Panc1 (cell line): ENCODE data around the gene NOS1AP. TPM values are rescaled to one million over a fixed set of nuclear protein-coding genes. Genes with fewer than 3 reads are reported as not detected.
"Not testable (repeated sequence)": the region's sequence is repeated elsewhere in the genome, so short reads cannot be mapped to it uniquely, and the experiment has no call there.

ENCODE experiments used
- ATAC-seq: fragments of 200-7000 bp; cut with Tn5 transposase; 2 replicates; pipeline ENCODE4 v1.9.1; 2020; ENCODE audit warnings: mild to moderate bottlenecking, moderate library complexity
- BruUV-seq: library from RNA; stranded (reverse); fragments of 400-500 nt; replicated peaks from 2 replicates; lab custom pipeline; 2021; lab: Mats Ljungman, UMichigan
- CTCF ChIA-PET: fragments of 300-600 bp; sonication (Branson Sonifier 250); formaldehyde crosslinking; loops from one replicate; lab custom pipeline; 2022; ENCODE audit warnings: antibody characterized with exemption; lab: Charles Lee
- POLR2A ChIA-PET: fragments of 300-600 bp; sonication (Branson Sonifier 250); formaldehyde crosslinking; loops from one replicate; lab custom pipeline; 2022; ENCODE audit warnings: antibody characterized with exemption; lab: Charles Lee
- DNase-seq: peaks from one replicate; pipeline ENCODE4 v3.0.0-alpha.2; 2010; ENCODE audit warnings: low read depth, low spot score
- H3K27ac ChIP-seq: 2 replicates; pipeline ENCODE4 v1.5.1; 2011; ENCODE audit warnings: mild to moderate bottlenecking, low read length, inconsistent platforms
- H3K27me3 ChIP-seq: fragments of 200-500 bp; sonication (Bioruptor generic); 2 replicates; pipeline ENCODE4 v1.6.0; 2014; ENCODE audit warnings: low read length, inconsistent platforms; ENCODE audit not compliant: control insufficient read depth, insufficient read depth
- H3K36me3 ChIP-seq: fragments of 200-500 bp; sonication (Bioruptor generic); 2 replicates; pipeline ENCODE4 v1.5.1; 2014; ENCODE audit warnings: inconsistent platforms, mild to moderate bottlenecking, low read length, moderate library complexity; ENCODE audit not compliant: control insufficient read depth, insufficient read depth
- H3K4me1 ChIP-seq: 2 replicates; pipeline ENCODE4 v1.5.1; 2011; ENCODE audit warnings: inconsistent platforms, mild to moderate bottlenecking, low read length, moderate library complexity; ENCODE audit not compliant: control insufficient read depth, insufficient read depth
- H3K4me3 ChIP-seq, 2 experiments: 2 replicates each; pipeline ENCODE4 v1.5.1; 2011 to 2012; ENCODE audit warnings: low read depth in 2 of 2, low read length in 2 of 2, mild to moderate bottlenecking in 2 of 2, inconsistent platforms in 1 of 2, moderate library complexity in 1 of 2
- H3K9me3 ChIP-seq: fragments of 200-500 bp; sonication (Bioruptor generic); 2 replicates; pipeline ENCODE4 v1.5.1; 2014; ENCODE audit warnings: low read depth, mild to moderate bottlenecking, inconsistent platforms, low read length, moderate library complexity; ENCODE audit not compliant: control insufficient read depth, insufficient read depth
- POLR2AphosphoS5 ChIP-seq: IDR thresholded peaks from 2 replicates; pipeline ENCODE4 v1.6.1; 2012; ENCODE audit warnings: mild to moderate bottlenecking, low read depth, low read length, moderate library complexity
- SIN3A ChIP-seq: IDR thresholded peaks from 2 replicates; pipeline ENCODE4 v1.6.1; 2012; ENCODE audit warnings: low read depth, mild to moderate bottlenecking, low read length, moderate library complexity, borderline replicate concordance; ENCODE audit not compliant: insufficient read depth
- TCF7L2 ChIP-seq: IDR thresholded peaks from 2 replicates; pipeline ENCODE4 v1.6.1; 2011; ENCODE audit warnings: mild to moderate bottlenecking, low read depth, low read length, inconsistent platforms
- in situ Hi-C: cut with HindIII; loops from 2 replicates; pipeline ENCODE4 v1.10.0; 2016; ENCODE audit warnings: low sequenced_read_pairs, low pct_unique_long_range_greater_than_20kb
- intact Hi-C: fragments of 100-400 bp; cut with micrococcal nuclease; formaldehyde crosslinking; loops from one replicate; pipeline ENCODE4 v1.10.0; 2022; ENCODE audit not compliant: unreplicated experiment
- total RNA-seq: library from RNA; stranded (reverse); gene quantifications from one replicate; pipeline ENCODE4 v1.2.1, GENCODE V29; 2021; ENCODE audit not compliant: unreplicated experiment
- TF ChIP-seq, protein P1 (sequence below): fragments of 450-650 bp; IDR thresholded peaks from 2 replicates; pipeline ENCODE4 v1.5.1; 2017; ENCODE audit warnings: mild to moderate bottlenecking
- TF ChIP-seq, protein P2 (sequence below), 2 experiments: IDR thresholded peaks; 2 replicates each; pipeline ENCODE4 v1.6.1; 2011 to 2012; ENCODE audit warnings: low read depth in 2 of 2, control low read depth in 1 of 2, low read length in 1 of 2, mild to moderate bottlenecking in 1 of 2, moderate library complexity in 1 of 2; ENCODE audit not compliant: insufficient read depth in 1 of 2

Gene NOS1AP
- total RNA-seq, 1 experiment from 2014 or later = 27.9 TPM

DNA sequence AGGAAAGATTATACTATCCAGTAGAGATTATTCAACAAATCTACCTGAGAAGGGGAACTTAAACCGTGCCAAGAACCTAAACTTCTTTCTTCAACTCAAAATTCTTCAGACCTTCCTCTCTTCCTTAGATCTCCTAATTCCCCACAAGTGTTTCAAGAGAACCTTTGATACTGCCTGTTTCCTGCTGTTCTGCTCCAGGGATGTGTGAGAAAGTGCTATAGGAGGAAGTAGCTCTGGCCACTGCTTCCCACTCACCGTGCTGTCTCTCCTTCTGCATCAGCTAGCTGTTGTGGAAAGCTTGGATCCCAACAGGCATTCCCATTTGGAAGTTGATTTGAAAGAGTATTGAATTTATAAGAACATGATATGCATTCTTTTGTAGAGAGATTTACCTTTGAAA, 4.5 kb upstream of the NOS1AP start:
- ChIA-PET POLR2A (no interaction called here), CTCF (no interaction called here)
- ATAC-seq (no peak), DNase-seq (no peak)
- Histone ChIP-seq H3K4me3 (no peak overlapping the region), H3K27me3 (no peaks in the 10 kb centered on the region), H3K4me1 (peaks cover 35% of the 10 kb centered on the region), H3K27ac (peak overlapping the region; percentile 53; the same call in 1 of the 2 replicates), H3K36me3 (no peaks in the 10 kb centered on the region; the same call in 1 of the 2 replicates), H3K9me3 (no peaks in the 10 kb centered on the region)
- no peak for TF ChIP-seq SIN3A
- TF ChIP-seq POLR2AphosphoS5 = no peak
- no peak for TF ChIP-seq TCF7L2
- TF ChIP-seq, protein P1, sequence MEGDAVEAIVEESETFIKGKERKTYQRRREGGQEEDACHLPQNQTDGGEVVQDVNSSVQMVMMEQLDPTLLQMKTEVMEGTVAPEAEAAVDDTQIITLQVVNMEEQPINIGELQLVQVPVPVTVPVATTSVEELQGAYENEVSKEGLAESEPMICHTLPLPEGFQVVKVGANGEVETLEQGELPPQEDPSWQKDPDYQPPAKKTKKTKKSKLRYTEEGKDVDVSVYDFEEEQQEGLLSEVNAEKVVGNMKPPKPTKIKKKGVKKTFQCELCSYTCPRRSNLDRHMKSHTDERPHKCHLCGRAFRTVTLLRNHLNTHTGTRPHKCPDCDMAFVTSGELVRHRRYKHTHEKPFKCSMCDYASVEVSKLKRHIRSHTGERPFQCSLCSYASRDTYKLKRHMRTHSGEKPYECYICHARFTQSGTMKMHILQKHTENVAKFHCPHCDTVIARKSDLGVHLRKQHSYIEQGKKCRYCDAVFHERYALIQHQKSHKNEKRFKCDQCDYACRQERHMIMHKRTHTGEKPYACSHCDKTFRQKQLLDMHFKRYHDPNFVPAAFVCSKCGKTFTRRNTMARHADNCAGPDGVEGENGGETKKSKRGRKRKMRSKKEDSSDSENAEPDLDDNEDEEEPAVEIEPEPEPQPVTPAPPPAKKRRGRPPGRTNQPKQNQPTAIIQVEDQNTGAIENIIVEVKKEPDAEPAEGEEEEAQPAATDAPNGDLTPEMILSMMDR = no peak
- TF ChIP-seq, protein P2, sequence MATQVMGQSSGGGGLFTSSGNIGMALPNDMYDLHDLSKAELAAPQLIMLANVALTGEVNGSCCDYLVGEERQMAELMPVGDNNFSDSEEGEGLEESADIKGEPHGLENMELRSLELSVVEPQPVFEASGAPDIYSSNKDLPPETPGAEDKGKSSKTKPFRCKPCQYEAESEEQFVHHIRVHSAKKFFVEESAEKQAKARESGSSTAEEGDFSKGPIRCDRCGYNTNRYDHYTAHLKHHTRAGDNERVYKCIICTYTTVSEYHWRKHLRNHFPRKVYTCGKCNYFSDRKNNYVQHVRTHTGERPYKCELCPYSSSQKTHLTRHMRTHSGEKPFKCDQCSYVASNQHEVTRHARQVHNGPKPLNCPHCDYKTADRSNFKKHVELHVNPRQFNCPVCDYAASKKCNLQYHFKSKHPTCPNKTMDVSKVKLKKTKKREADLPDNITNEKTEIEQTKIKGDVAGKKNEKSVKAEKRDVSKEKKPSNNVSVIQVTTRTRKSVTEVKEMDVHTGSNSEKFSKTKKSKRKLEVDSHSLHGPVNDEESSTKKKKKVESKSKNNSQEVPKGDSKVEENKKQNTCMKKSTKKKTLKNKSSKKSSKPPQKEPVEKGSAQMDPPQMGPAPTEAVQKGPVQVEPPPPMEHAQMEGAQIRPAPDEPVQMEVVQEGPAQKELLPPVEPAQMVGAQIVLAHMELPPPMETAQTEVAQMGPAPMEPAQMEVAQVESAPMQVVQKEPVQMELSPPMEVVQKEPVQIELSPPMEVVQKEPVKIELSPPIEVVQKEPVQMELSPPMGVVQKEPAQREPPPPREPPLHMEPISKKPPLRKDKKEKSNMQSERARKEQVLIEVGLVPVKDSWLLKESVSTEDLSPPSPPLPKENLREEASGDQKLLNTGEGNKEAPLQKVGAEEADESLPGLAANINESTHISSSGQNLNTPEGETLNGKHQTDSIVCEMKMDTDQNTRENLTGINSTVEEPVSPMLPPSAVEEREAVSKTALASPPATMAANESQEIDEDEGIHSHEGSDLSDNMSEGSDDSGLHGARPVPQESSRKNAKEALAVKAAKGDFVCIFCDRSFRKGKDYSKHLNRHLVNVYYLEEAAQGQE (IDR thresholded peaks at IDR 0.05; ENCODE audit: insufficient read depth in 1 of 2, low read depth in 2 of 2, low read length in 1 of 2) = no peak
- intact Hi-C loops (no loop called here), in situ Hi-C loops (no loop called here)
- BruUV-seq = no TSS peak

DNA sequence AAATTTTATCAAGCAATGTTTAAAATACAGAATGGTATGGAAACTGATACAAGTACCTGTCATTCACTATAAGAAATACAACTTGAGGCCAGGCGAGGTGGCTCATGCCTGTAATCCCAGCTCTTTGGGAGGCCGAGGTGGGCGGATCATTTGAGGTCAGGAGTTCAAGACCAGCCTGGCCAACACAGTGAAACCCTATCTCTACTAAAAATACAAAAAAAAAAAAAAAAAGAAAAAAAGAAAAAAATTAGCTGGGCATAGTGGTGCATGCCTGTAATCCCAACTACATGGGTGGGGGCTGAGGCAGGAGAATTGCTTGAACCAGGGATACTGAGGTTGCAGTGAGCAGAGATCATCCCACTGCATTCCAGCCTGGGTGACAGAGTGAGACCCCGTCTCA, 2.7 kb upstream of the NOS1AP start:
- DNase-seq, intact Hi-C loops, ATAC-seq, in situ Hi-C loops, H3K4me3 ChIP-seq, H3K27me3 ChIP-seq, CTCF ChIA-PET, BruUV-seq, H3K9me3 ChIP-seq, H3K36me3 ChIP-seq: not testable (repeated sequence)
- peaks cover 35% of the 10 kb centered on the region for H3K4me1 ChIP-seq
- POLR2A ChIA-PET = interaction anchor here (0.6 kb wide), 2 partner anchors 155 to 721 kb away, joined by 4 read pairs; no protein-coding TSS in a partner anchor
- peak overlapping the region; percentile 82; the same call in 1 of the 2 replicates for H3K27ac ChIP-seq

GRCh38 chr1:162067466-162067865, 2.0 kb upstream of the NOS1AP start:
- Histone ChIP-seq H3K4me3 (no peak overlapping the region), H3K27me3 (no peaks in the 10 kb centered on the region), H3K9me3 (no peaks in the 10 kb centered on the region), H3K4me1 (peaks cover 41% of the 10 kb centered on the region), H3K36me3 (no peaks in the 10 kb centered on the region; the same call in 1 of the 2 replicates), H3K27ac (peak overlapping the region; percentile 82; the same call in 1 of the 2 replicates)
- in situ Hi-C loops (no loop called here), intact Hi-C loops (no loop called here)
- no TSS peak for BruUV-seq
- CTCF ChIA-PET = no interaction called here
- DNase-seq = no peak
- TF ChIP-seq, protein P2 (IDR thresholded peaks at IDR 0.05; ENCODE audit: insufficient read depth in 1 of 2, low read depth in 2 of 2, low read length in 1 of 2) = no peak
- no peak for TF ChIP-seq SIN3A
- TF ChIP-seq POLR2AphosphoS5 = no peak
- no peak for TF ChIP-seq TCF7L2
- TF ChIP-seq, protein P1 = no peak
- POLR2A ChIA-PET = no interaction called here
- ATAC-seq = no peak
